ENCODE data around the gene EPOP. TPM values are rescaled to one million over a fixed set of nuclear protein-coding genes. Genes with fewer than 3 reads are reported as not detected.

EPOP gene
- total and polyA plus RNA-seq, 2 of the 13 experiments (the other 11 are each of a cell fraction or from before 2014, with no cell fraction given) = 14.7 to 37.8 TPM

GRCh38 chr17:38663125-38663751 is 11.5 kb downstream of the EPOP start (continued):
- TF ChIP-seq MXD1 (CRISPR knock-in tag; IDR thresholded peaks at IDR 0.05) (peak; percentile 68; the same call in 1 of the 2 replicates), ZNF17 (CRISPR knock-in tag; IDR thresholded peaks at IDR 0.05) (no peak), ZBTB20 (CRISPR knock-in tag; IDR thresholded peaks at IDR 0.05; ENCODE audit: borderline replicate concordance, low read depth) (no peak), CEBPZ (IDR thresholded peaks at IDR 0.05; ENCODE audit: low read length) (no peak), RFXAP (CRISPR knock-in tag; IDR thresholded peaks at IDR 0.05; ENCODE audit: borderline replicate concordance) (peak; percentile 69; the same call in 1 of the 2 replicates), PLSCR1 (CRISPR knock-in tag; IDR thresholded peaks at IDR 0.05; ENCODE audit: borderline replicate concordance) (no peak), CBX5 (CRISPR knock-in tag; IDR thresholded peaks at IDR 0.05; ENCODE audit: borderline replicate concordance) (peak; percentile 91; the same call in 1 of the 2 replicates), ZBTB37 (CRISPR knock-in tag; IDR thresholded peaks at IDR 0.05) (peak; percentile 40; the same call in 1 of the 2 replicates), ZNF350 (CRISPR knock-in tag; IDR thresholded peaks at IDR 0.05; ENCODE audit: borderline replicate concordance, low read depth) (peak; percentile 81), ZBTB1 (CRISPR knock-in tag; IDR thresholded peaks at IDR 0.05; ENCODE audit: borderline replicate concordance) (no peak), ZNF329 (CRISPR knock-in tag; IDR thresholded peaks at IDR 0.05; ENCODE audit: low read depth) (0 out of 2 replicates have a peak, but pooled peaks have one; percentile 22), NCOA5 (CRISPR knock-in tag; IDR thresholded peaks at IDR 0.05) (no peak), TCF12 (IDR thresholded peaks at IDR 0.05) (no peak), TCF12 (CRISPR knock-in tag; IDR thresholded peaks at IDR 0.05) (peak; percentile 57; the same call in 1 of the 2 replicates), FOSL1 (CRISPR knock-in tag; IDR thresholded peaks at IDR 0.05; ENCODE audit: borderline replicate concordance) (no peak), RBAK (CRISPR knock-in tag; IDR thresholded peaks at IDR 0.05) (no peak), KDM5A (IDR thresholded peaks at IDR 0.05; ENCODE audit: borderline replicate concordance, low read length) (no peak), ZNF761 (CRISPR knock-in tag; conservative IDR thresholded peaks at IDR 0.05) (peak; percentile 81)
- TF ChIP-seq, protein P1, sequence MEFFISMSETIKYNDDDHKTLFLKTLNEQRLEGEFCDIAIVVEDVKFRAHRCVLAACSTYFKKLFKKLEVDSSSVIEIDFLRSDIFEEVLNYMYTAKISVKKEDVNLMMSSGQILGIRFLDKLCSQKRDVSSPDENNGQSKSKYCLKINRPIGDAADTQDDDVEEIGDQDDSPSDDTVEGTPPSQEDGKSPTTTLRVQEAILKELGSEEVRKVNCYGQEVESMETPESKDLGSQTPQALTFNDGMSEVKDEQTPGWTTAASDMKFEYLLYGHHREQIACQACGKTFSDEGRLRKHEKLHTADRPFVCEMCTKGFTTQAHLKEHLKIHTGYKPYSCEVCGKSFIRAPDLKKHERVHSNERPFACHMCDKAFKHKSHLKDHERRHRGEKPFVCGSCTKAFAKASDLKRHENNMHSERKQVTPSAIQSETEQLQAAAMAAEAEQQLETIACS (CRISPR knock-in tag; IDR thresholded peaks at IDR 0.05) = peak; percentile 76
- TF ChIP-seq, protein P2, sequence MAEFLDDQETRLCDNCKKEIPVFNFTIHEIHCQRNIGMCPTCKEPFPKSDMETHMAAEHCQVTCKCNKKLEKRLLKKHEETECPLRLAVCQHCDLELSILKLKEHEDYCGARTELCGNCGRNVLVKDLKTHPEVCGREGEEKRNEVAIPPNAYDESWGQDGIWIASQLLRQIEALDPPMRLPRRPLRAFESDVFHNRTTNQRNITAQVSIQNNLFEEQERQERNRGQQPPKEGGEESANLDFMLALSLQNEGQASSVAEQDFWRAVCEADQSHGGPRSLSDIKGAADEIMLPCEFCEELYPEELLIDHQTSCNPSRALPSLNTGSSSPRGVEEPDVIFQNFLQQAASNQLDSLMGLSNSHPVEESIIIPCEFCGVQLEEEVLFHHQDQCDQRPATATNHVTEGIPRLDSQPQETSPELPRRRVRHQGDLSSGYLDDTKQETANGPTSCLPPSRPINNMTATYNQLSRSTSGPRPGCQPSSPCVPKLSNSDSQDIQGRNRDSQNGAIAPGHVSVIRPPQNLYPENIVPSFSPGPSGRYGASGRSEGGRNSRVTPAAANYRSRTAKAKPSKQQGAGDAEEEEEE (CRISPR knock-in tag; IDR thresholded peaks at IDR 0.05; ENCODE audit: borderline replicate concordance) = no peak
